Cerebellar cortex (tissue), 1 donor: Measurements from ENCODE around the gene CLN3.
A peak's percentile ranks its signal among the peaks of the same experiment; 100 is the strongest.

ENCODE experiments used
- DNase-seq: peaks from one replicate; pipeline ENCODE4 v3.0.0-alpha.2; 2015; ENCODE audit warnings: low spot score

CLN3 gene

GRCh38 chr16:28491970-28492474 is at the start of gene CLN3:
Gene CLN3 (minus strand): TSS chr16:28492074. CDS start chr16:28491759, 315 bp downstream.
- peak; percentile 97 for DNase-seq

DNA sequence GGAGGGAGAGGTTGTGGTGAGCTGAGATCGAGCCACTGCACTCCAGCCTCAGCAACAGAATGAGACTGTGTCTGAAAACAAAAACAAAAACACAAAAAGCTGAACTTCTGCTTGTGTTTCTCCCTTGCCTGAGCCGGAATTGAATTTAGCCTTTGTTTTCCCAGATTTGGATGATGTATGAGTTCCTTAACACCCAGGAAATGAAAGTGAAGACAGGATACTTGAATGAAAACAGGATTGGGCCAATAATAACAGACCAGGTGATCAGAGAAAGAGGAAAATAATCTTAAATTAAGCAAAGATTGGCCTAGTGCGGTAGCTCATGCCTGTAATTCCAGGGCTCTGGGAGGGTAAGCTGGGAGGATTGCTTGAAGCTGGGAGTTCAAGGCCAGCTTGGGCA is 48.5 kb upstream of the CLN3 start:
- peak; percentile 58 for DNase-seq

DNA sequence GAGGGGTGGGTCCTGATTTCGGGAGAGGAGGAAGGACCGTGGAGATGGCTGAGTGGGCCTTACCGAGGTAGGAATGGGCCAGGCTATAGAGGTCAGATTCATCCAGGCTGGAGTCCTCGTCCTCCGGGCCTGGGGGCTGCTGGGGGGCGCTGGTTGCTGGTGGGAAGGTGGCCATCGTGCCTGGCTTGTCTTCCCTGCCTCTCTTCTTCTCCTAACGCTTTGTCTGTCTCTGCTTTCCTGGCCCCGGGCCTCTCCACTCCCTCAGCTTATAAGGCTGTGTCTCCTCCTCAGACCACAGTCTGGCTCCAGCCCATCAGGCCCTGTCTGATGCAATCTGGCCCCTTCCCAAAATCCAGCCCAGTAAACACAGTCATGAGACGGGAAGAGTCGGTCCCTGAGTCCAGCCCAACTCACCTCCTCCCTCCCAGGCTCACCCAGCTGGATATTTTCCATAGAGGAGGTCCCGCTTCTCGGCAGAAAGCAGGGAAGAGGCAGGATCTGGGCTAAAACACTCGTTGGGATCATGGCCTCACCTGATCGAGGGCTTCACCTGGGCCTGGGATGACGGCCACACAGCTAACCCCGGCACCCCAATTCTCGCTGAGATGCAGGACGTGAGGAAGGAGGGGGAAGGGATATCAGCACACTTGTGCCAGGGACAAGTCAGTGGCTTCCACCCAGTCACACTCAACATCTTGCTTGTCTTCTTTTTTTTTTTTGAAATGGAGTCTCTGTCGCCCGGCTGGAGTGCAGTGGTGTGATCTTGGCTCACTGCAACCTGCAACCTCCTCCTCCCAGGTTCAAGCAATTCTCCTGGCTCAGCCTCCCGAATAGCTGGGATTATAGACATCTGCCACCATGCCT is 47.1 kb upstream of the CLN3 start, which contains the start of gene NUPR1:
TSS of gene NUPR1 (minus strand) at position 242 of the 864 bp plus-strand sequence. CDS start at position 175, 67 bp downstream.
- peak; percentile 99 for DNase-seq

DNA sequence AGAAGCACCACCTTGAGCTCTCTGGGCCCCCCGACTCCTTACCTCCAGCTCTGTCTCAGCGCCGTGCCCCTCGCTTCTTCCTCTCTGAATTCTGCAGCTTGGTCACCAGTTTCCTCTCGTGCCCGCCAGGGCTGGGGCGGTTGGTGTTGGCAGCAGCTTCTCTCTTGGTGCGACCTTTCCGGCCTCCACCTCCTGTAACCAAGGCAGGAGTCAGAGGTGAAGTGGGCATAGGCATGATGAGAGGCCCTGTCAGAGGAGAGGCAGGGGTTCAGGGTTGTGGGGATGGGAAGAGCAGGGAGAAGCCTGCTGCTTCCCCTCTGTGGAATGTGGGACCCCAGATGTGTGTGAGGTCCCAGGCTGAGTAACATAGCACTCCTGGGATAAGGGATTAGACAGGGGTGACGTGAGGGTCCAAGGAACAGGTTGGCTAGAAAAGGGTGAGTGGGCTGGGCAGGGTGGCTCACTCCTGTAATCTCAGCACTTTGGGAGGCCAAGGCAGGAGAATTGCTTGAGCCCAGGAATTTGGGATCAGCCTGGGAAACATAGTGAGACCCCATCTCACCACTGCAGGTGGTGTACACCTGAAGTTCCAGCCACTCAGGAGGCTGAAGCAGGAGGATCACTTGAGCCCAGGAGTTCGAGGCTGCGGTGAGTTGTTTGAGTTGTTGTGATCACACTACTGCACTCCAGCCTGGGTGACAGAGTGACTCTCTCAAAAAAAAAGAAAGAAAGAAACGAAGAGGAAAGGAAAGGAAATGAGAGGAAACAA is 46.3 kb upstream of the CLN3 start:
- no peak for DNase-seq

DNA sequence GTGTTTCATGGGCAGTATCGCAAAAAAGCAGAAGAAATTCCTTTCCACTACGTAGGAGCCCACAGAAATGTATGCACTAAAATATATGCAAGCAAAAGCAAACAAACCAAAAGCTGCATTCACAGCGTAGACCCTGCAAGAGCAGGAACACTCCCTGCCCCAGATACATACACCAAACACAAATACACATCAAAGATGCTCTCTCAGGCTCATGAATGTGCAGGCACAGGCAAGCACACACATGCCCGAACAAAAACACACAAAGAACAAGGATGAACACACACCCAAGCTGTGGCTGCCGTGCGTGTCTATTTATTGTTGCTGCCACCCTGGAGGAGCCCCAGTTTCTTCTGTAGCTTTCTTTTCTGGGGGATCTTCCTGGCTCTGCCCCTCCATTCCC is 45.2 kb upstream of the CLN3 start:
- DNase-seq = no peak

- DNase-seq = peak; percentile 72
Observed at GRCh38 chr16:28534542-28535373, 42.9 kb upstream of the CLN3 start.

DNA sequence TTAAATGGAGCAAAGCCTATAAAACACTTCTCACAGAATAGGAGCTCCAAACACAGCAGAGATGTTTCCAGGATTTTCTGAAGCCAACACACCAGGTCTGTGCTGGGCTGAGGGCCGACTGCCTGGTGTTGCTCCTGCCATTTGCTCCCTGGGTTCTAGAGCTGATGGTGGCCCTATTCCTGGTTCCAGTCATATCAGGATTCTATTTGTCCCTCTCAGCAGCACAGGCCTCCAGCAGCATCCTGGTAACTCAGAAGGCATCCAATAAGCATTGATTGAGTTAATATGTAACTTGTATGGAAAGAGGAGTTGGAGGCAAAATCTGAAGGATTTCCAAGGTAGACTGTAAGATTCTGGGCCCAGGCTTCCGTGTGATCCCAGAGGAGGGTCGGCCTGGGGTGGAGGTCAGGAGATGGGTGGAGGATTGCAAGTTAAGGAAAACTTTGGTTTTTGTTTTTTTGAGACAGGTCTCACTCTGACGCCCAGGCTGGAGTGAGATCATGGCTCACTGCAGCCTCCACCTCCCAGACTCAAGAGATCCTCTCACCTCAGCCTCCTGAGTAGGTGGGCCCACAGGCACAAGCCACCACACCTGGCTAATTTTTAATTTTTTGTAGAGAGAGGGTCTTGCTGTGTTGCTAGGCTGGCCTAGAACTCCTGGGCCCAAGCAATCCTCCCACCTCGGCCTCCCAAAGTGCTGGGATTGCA is 41.2 kb upstream of the CLN3 start:
- peak; percentile 74 for DNase-seq

DNA sequence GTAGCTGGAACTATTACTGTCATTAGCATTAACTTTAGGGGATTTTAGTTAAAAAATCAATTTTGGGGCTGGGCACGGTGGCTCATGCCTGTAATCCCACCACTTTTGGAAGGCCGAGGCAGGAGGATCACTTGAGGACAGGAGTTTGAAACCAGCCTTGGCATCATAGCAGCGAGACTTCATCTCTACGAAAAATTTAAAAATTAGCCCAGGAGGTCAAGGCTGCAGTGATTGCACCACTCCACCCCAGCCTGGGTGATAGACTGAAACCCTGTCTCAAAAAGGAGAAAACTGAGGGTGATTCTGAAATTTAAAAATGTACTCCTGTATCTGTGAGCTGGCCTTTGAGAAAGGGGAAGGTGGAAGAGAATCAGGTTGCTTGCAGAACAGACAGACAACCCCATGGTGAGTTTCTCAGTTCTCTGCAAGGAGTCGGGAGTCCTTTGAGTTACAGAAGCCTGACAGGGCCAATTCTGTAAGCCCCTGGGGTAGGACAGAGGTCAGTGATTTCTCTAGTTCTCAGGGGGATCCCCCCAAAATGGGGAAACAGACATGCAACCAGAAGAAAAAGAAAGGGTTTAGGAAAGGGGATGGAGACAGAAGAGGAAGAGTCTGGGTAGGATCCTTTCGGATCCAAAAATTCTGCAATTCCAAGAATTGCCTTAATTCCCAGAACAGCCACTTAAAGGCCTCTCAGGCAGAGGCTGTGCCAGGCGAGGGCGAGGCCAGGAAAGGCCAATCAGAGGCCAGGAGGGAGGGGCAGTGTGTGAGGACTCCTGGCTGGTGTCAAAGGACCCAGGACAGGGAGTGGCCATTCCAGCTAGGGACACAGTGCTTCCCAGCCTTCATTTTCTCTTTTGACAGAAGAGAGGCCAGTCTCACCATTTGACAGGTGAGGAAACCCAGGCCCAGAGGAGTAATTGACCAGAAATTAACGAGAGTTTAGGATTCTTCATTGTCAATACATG is 40.2 kb upstream of the CLN3 start:
- DNase-seq = peak; percentile 92

DNA sequence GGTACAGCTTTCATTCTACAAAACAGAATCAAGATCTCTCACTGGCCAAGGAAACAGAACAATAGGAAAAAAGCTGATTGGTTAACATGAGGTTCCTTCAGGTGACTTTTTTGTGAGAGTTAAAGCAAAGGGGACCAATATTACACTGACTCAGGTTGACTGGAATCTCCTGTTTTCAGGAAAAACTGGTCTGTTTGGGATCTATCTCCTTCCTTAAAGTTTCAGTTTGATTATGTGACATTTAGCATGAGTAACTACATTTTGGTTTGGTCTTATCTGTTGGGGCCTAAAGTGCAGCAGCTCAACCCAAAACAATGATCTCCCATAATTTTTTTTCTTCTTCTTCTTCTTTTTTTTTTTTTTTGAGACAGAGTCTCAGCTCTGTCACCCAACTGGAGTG is 37.2 kb upstream of the CLN3 start:
- no peak for DNase-seq

GRCh38 chr16:28528463-28528867 is 36.6 kb upstream of the CLN3 start:
- DNase-seq = no peak

DNA sequence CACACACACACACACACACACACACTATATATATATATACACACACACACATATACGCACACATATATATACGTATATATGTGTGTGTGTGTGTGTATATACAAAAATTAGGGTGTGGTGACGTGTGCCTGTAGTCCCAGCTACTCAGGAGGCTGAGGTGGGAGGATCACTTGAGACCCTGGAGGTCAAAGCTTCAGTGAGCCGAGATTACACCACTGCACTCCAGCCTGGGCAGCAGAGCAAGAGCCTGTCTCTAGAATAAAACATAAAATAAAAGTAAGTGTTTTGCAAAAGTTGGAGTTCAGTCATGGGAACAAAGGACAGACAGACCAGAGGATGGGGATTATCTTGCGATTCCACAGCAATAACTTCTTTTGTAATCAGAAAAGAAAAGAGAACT is 36.1 kb upstream of the CLN3 start:
- no peak for DNase-seq

GRCh38 chr16:28527100-28527785 is 35.4 kb upstream of the CLN3 start:
- DNase-seq = peak; percentile 61

DNA sequence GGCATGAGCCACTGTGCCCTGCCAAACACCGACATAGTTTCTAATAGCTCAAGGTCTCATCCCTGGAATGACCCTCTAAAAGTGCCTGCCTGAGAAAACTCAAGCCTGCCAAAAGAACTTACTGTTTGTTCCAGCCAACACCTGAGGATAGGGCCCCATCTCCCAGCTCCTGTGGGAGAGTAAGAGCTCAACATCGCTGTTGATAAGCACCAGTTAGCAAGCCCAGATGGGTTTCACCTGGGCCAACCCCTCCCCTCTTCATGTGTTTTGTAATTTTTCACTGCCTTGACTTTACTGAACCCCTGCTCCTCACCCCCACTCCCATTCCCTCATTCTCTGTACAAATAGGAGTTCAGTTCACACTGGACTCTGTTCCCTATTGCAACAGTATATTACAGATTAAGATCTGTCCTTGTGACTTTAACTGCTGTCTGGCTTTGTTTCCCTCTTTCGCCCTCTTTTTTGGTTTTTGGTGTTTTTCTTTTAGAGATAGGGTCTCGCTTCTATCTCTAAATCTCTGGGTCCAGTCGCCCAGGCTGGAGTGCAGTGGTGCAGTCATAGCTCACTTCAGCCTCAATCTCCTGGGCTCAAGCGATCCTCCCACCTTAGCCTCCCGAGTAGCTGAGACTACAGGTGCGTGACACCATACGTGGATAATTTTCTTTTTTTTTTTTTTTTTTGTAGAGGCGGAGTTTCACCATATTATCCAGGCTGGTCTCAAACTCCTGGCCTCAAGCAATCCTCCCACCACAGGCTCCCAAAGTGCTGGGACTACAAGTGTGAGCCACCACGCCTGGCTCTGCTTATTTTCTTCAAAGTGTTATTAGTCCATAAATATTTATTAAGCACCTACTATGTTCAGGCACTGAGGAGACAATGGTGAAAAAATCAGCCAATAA is 34.6 kb upstream of the CLN3 start:
- DNase-seq = peak; percentile 59

DNA sequence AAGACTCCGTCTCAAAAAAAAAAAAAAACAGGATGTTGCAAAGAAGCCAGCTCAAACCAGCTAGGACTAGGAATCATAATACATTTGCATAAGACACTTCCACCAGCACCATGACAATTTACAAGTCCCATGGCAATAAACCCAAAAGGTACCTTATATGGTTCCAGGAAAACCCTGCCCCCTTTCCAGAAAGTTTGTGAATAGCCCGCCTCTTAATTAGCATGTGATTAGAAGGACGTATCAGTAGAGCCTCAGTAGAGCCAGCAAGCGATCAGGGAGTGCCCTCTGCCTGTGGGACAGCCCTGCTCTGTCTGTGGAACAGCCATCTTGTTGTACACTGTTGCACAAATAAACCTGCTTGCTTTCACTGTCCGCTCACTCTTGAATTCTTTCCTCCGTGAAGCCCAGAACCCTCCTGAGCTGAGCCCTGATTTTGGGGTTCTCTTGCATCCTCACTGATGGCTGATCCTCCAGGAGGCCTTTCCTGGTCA is 32.9 kb upstream of the CLN3 start:
- DNase-seq = peak; percentile 73

GRCh38 chr16:28522792-28523191 is 30.9 kb upstream of the CLN3 start:
- DNase-seq = no peak

- no peak for DNase-seq
Observed at GRCh38 chr16:28521436-28521835, 29.6 kb upstream of the CLN3 start.

GRCh38 chr16:28520672-28521071 is 28.8 kb upstream of the CLN3 start:
- DNase-seq = no peak

DNA sequence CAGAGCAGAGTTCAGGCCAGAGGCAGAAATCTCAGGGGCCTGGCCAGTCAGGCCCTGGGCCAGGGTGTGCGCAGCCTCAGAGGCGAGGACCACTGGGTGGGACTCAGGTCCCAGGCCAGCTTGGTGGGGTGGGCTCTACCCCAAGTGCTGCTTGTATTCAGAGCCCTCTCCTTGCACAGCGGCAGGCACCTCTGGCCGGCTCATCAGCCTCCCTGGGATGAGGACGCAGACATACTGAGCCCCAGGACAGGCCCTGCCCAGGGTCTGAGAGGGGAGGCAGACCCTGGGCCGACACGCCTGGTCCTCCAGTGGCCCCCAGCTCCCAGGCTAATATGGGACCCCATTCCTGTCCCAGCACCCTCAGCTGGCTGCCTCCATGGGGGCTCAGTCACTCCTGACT is 22.4 kb upstream of the CLN3 start:
- DNase-seq = no peak
